ENCODE data around the gene KMT5C. TPM values are rescaled to one million over a fixed set of nuclear protein-coding genes. Genes with fewer than 3 reads are reported as not detected.

KMT5C gene
- total RNA-seq, 5 donors from 2014 or later (not counting 1 experiment from before 2014, with no cell fraction given): 24.4 to 71.8 (median 30.7) TPM

GRCh38 chr19:55358943-55359908 lies 19.6 kb downstream of the KMT5C start:
- H3K36me3 Mint-ChIP-seq: no peaks in the 10 kb centered on the region
- ATAC-seq (replicated peaks in 1 of 4) (no peak), DNase-seq (no peak)
- H3K27ac Mint-ChIP-seq: no peak overlapping the region
- WGBS (ENCODE audit: insufficient coverage): 84% methylated on average over 31 of the region's 32 CpGs
- H3K27me3 Mint-ChIP-seq: peaks cover 7 to 10% of the 10 kb centered on the region in 2 donors
- H3K27ac ChIP-seq (ENCODE audit: low read length): no peak overlapping the region
- no peak overlapping the region for H3K4me3 ChIP-seq (ENCODE audit: control insufficient read depth in 1 of 2, extremely low read depth in 1 of 2, low read length in 1 of 2)
- peaks cover 2 to 51% of the 10 kb centered on the region in 2 experiments for H3K27me3 ChIP-seq (replicated peaks in 1 of 2; ENCODE audit: control insufficient read depth in 2 of 2, extremely low read depth in 1 of 2, insufficient read depth in 2 of 2, low read length in 1 of 2)
- no peak overlapping the region for H3K4me3 Mint-ChIP-seq
- ChIA-PET CTCF (no interaction called here), POLR2A (interaction anchor here in 1 of 2 donors (0.6 kb wide), 1 partner anchor 60 kb away, joined by 4 read pairs; no protein-coding TSS in a partner anchor)
- H3K4me1 ChIP-seq (ENCODE audit: control insufficient read depth in 1 of 2, extremely low read depth in 1 of 2, insufficient read depth in 2 of 2, low read length in 2 of 2): peaks cover 0 to 7% of the 10 kb centered on the region in 2 experiments
- H3K4me1 Mint-ChIP-seq: peaks cover 0 to 5% (median 0%) of the 10 kb centered on the region in 3 donors
- H3K36me3 ChIP-seq (ENCODE audit: control insufficient read depth in 2 of 2, extremely low read depth in 1 of 2, insufficient read depth in 1 of 2, low read length in 1 of 2): no peaks in the 10 kb centered on the region
- no peaks in the 10 kb centered on the region for H3K9me3 ChIP-seq
- no peaks in the 10 kb centered on the region for H3K9me3 Mint-ChIP-seq

- Histone ChIP-seq H3K4me1 (ENCODE audit: control insufficient read depth in 1 of 2, extremely low read depth in 1 of 2, insufficient read depth in 2 of 2, low read length in 2 of 2) (no peaks in the 10 kb centered on the region), H3K9me3 (no peaks in the 10 kb centered on the region), H3K27me3 (replicated peaks in 1 of 2; ENCODE audit: control insufficient read depth in 2 of 2, extremely low read depth in 1 of 2, insufficient read depth in 2 of 2, low read length in 1 of 2) (peaks cover 2 to 43% of the 10 kb centered on the region in 2 experiments), H3K27ac (ENCODE audit: low read length) (no peak overlapping the region), H3K36me3 (ENCODE audit: control insufficient read depth in 2 of 2, extremely low read depth in 1 of 2, insufficient read depth in 1 of 2, low read length in 1 of 2) (no peaks in the 10 kb centered on the region), H3K4me3 (ENCODE audit: control insufficient read depth in 1 of 2, extremely low read depth in 1 of 2, low read length in 1 of 2) (no peak overlapping the region)
- Mint-ChIP-seq H3K4me1 (no peaks in the 10 kb centered on the region), H3K9me3 (no peaks in the 10 kb centered on the region), H3K36me3 (no peaks in the 10 kb centered on the region), H3K27ac (no peak overlapping the region), H3K27me3 (peaks cover 7 to 9% of the 10 kb centered on the region in 2 donors), H3K4me3 (no peak overlapping the region)
- DNase-seq: no peak
- ChIA-PET POLR2A (no interaction called here), CTCF (no interaction called here)
- WGBS (ENCODE audit: insufficient coverage): 68% methylated on average over 8 of the region's 16 CpGs
- no peak for ATAC-seq (replicated peaks in 1 of 4)
Measured at GRCh38 chr19:55360902-55361301, 21.2 kb downstream of the KMT5C start.

DNA sequence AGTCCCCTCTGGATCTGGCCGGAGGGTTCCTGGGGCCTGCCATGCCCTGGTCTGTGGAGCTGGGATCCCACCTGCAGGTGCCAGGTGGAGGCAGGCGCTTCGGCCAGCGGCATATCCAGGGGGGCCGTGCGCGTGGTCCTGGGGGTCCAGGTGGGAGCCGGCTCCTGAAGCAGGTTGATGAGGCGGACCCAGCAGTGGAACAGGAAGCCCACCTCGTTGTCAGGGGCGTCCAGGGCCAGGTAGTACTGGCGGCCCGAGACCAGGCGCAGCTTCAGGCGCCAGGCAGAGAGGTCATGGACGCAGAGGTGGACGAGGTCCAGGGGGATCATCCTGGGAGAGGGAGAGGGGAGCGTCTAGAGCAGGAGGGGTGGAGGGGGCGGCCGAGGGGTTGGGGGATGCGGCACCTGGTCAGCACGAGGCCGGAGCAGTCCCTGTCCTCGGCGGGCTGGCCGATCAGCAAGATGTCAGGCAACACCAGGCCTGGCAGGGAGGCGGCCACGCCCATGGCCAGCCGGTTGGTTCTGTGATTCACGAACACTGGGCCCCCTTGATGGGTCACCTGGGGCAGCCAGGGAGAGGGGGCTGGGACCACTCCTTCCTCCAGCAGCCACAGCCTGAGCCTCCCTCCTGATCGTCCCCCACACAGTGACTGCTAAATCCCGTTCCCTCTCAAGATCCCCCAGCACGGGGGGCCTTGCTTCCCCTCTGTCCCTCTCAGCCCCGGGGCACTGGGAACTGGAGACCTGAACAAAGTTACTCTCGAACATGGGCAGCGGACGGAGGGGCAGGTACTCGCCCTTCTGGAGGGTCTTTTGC lies 22.7 kb downstream of the KMT5C start:
- Mint-ChIP-seq H3K9me3 (no peaks in the 10 kb centered on the region), H3K36me3 (no peaks in the 10 kb centered on the region), H3K27ac (no peak overlapping the region), H3K27me3 (peaks cover 2 to 8% of the 10 kb centered on the region in 2 donors), H3K4me3 (no peak overlapping the region), H3K4me1 (no peaks in the 10 kb centered on the region)
- H3K36me3 ChIP-seq (ENCODE audit: control insufficient read depth in 2 of 2, extremely low read depth in 1 of 2, insufficient read depth in 1 of 2, low read length in 1 of 2): no peaks in the 10 kb centered on the region
- POLR2A ChIA-PET: interaction anchor here in 1 of 2 donors (0.7 kb wide), 1 partner anchor 148 kb away, joined by 7 read pairs; no protein-coding TSS in a partner anchor
- CTCF ChIA-PET: no interaction called here
- H3K4me3 ChIP-seq (ENCODE audit: control insufficient read depth in 1 of 2, extremely low read depth in 1 of 2, low read length in 1 of 2): no peak overlapping the region
- no peaks in the 10 kb centered on the region for H3K9me3 ChIP-seq
- DNase-seq (no peak), ATAC-seq (replicated peaks in 1 of 4) (no peak)
- no peak overlapping the region for H3K27ac ChIP-seq (ENCODE audit: low read length)
- H3K27me3 ChIP-seq (replicated peaks in 1 of 2; ENCODE audit: control insufficient read depth in 2 of 2, extremely low read depth in 1 of 2, insufficient read depth in 2 of 2, low read length in 1 of 2): peaks cover 0 to 41% of the 10 kb centered on the region in 2 experiments
- 85% methylated on average over 29 of the region's 38 CpGs for WGBS (ENCODE audit: insufficient coverage)
- no peaks in the 10 kb centered on the region for H3K4me1 ChIP-seq (ENCODE audit: control insufficient read depth in 1 of 2, extremely low read depth in 1 of 2, insufficient read depth in 2 of 2, low read length in 2 of 2)

DNA sequence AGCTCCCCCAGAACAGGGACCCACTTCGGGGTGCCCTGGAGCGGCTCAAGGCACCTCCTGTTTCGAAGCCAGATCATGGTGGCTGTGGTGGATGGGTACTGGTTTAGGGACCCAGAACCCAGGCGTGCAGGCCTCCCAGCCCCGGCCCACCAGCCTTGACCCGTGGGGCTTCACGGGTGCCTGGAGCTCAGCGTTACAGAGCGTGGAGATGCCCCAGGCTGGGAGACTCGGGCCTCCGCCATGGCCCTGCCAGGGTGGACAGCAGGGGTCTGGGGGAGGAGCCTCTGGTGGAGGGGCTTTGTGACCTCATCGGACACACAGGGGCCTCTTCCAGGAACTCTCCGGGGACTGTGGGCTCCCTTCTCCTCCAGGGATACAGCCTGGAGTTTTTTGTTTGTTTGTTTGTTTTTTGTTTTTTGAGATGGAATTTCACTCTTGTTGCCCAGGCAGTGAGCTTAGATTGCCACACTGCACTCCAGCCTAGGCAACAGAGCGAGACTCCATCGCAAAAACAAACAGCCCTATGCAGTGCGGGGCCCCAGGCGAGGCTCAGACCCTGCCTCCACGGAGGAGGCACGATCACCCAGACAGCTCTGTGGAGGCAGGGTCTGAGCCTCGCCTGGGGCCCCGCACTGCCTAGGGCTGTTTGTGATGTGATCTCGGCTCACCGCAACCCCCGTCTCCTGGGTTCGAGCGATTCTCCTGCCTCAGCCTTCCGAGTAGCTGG lies 23.5 kb downstream of the KMT5C start, which contains the start of gene GARIN5B:
GARIN5B (minus strand) TSS at position 271 of the 727 bp plus-strand sequence; CDS start at position 77, 194 bp downstream.
- H3K9me3 ChIP-seq: no peaks in the 10 kb centered on the region
- H3K36me3 Mint-ChIP-seq: no peaks in the 10 kb centered on the region
- no peak for DNase-seq
- ATAC-seq (replicated peaks in 1 of 4): no peak
- H3K27me3 Mint-ChIP-seq: peaks cover 0 to 8% of the 10 kb centered on the region in 2 donors
- no peak within 1 kb of the TSS for H3K27ac ChIP-seq (ENCODE audit: low read length)
- peaks cover 0 to 2% (median 0%) of the 10 kb centered on the region in 3 donors for H3K4me1 Mint-ChIP-seq
- H3K9me3 Mint-ChIP-seq: no peaks in the 10 kb centered on the region
- no peaks in the 10 kb centered on the region for H3K36me3 ChIP-seq (ENCODE audit: control insufficient read depth in 2 of 2, extremely low read depth in 1 of 2, insufficient read depth in 1 of 2, low read length in 1 of 2)
- no peak within 1 kb of the TSS for H3K4me3 Mint-ChIP-seq
- no peak within 1 kb of the TSS for H3K4me3 ChIP-seq (ENCODE audit: control insufficient read depth in 1 of 2, extremely low read depth in 1 of 2, low read length in 1 of 2)
- no peak within 1 kb of the TSS for H3K27ac Mint-ChIP-seq
- 84% methylated on average over 16 of the region's 27 CpGs for WGBS (ENCODE audit: insufficient coverage)
- CTCF ChIA-PET: no interaction called here
- POLR2A ChIA-PET: interaction anchor here in 1 of 2 donors (0.6 kb wide), 1 partner anchor 45 kb away, joined by 10 read pairs; no protein-coding TSS in a partner anchor
- H3K4me1 ChIP-seq (ENCODE audit: control insufficient read depth in 1 of 2, extremely low read depth in 1 of 2, insufficient read depth in 2 of 2, low read length in 2 of 2): no peaks in the 10 kb centered on the region
- H3K27me3 ChIP-seq (replicated peaks in 1 of 2; ENCODE audit: control insufficient read depth in 2 of 2, extremely low read depth in 1 of 2, insufficient read depth in 2 of 2, low read length in 1 of 2): peaks cover 0 to 44% of the 10 kb centered on the region in 2 experiments

GRCh38 chr19:55365245-55365644 lies 25.6 kb downstream of the KMT5C start:
- no peaks in the 10 kb centered on the region for H3K9me3 ChIP-seq
- CTCF ChIA-PET: no interaction called here
- H3K36me3 ChIP-seq (ENCODE audit: control insufficient read depth in 2 of 2, extremely low read depth in 1 of 2, insufficient read depth in 1 of 2, low read length in 1 of 2): no peaks in the 10 kb centered on the region
- H3K4me3 ChIP-seq (ENCODE audit: control insufficient read depth in 1 of 2, extremely low read depth in 1 of 2, low read length in 1 of 2): no peak overlapping the region
- POLR2A ChIA-PET: no interaction called here
- H3K27ac Mint-ChIP-seq: no peak overlapping the region
- no peaks in the 10 kb centered on the region for H3K9me3 Mint-ChIP-seq
- H3K4me1 Mint-ChIP-seq: peaks cover 4 to 6% (median 5%) of the 10 kb centered on the region in 3 donors
- WGBS (ENCODE audit: insufficient coverage): 89% methylated on average over 7 of the region's 8 CpGs
- no peak overlapping the region for H3K27ac ChIP-seq (ENCODE audit: low read length)
- peaks cover 0 to 16% of the 10 kb centered on the region in 2 experiments for H3K4me1 ChIP-seq (ENCODE audit: control insufficient read depth in 1 of 2, extremely low read depth in 1 of 2, insufficient read depth in 2 of 2, low read length in 2 of 2)
- DNase-seq (no peak), ATAC-seq (replicated peaks in 1 of 4) (no peak)
- no peak overlapping the region for H3K4me3 Mint-ChIP-seq
- H3K27me3 Mint-ChIP-seq: peaks cover 4 to 17% of the 10 kb centered on the region in 2 donors
- peaks cover 0 to 63% of the 10 kb centered on the region in 2 experiments for H3K27me3 ChIP-seq (replicated peaks in 1 of 2; ENCODE audit: control insufficient read depth in 2 of 2, extremely low read depth in 1 of 2, insufficient read depth in 2 of 2, low read length in 1 of 2)
- H3K36me3 Mint-ChIP-seq: no peaks in the 10 kb centered on the region

All from T-cell (primary cell).